BJ (cell line): ENCODE data around the gene STIM1. TPM values are rescaled to one million over a fixed set of nuclear protein-coding genes. Genes with fewer than 3 reads are reported as not detected.

Experiments used
- CTCF ChIA-PET: fragments of 350-600 bp; formaldehyde crosslinking; extraction: SDS; loops from one replicate; lab custom pipeline; 2021; ENCODE audit warnings: antibody characterized with exemption, inconsistent platforms; lab: Yijun Ruan, JAX
- POLR2A ChIA-PET: fragments of 300-600 bp; sonication (Branson Sonifier 250); formaldehyde crosslinking; extraction: SDS; loops from one replicate; lab custom pipeline; 2021; ENCODE audit warnings: antibody characterized with exemption; lab: Charles Lee
- DNase-seq: peaks from one replicate; pipeline ENCODE4 v3.0.0-alpha.2; 2011; ENCODE audit warnings: low read depth
- H3K27me3 ChIP-seq: 2 replicates; pipeline ENCODE4 v1.6.0; 2011; ENCODE audit warnings: low read length; ENCODE audit not compliant: control insufficient read depth, insufficient read depth
- H3K36me3 ChIP-seq: 2 replicates; pipeline ENCODE4 v1.5.1; 2011; ENCODE audit warnings: low read length; ENCODE audit not compliant: control insufficient read depth, insufficient read depth
- H3K4me3 ChIP-seq: 2 replicates; pipeline ENCODE4 v1.5.1; 2011; ENCODE audit warnings: low read depth, mild to moderate bottlenecking, control low read depth, low read length
- CTCF ChIP-seq: IDR thresholded peaks from 2 replicates; pipeline ENCODE4 v1.5.1; 2011; ENCODE audit warnings: low read depth, mild to moderate bottlenecking, control low read depth, inconsistent platforms, low read length, moderate library complexity; ENCODE audit not compliant: insufficient read depth
- polyA plus RNA-seq: library from polyadenylated mRNA; depleted of rRNA; stranded (reverse); fragments of >200 nt; gene quantifications from 2 replicates; pipeline ENCODE4 v1.2.3, GENCODE V29; 2011

Gene STIM1
- polyA plus RNA-seq, 1 experiment, result 54.6 TPM

- Histone ChIP-seq H3K27me3 (no peaks in the 10 kb centered on the region), H3K36me3 (no peaks in the 10 kb centered on the region), H3K4me3 (no peak overlapping the region)
- ChIA-PET CTCF (interaction anchor here (0.8 to 14.0 kb wide), 49 partner anchors 8 to 280 kb away, joined by 3 to 524 read pairs (median 7); partner anchors contain the start of genes RHOG and RRM1), POLR2A (interaction anchor here (1.2 to 1.6 kb wide), 2 partner anchors 13 to 106 kb away, joined by 3 to 4 read pairs; no protein-coding TSS in a partner anchor)
- TF ChIP-seq CTCF, result no peak
- no peak for DNase-seq
These were observed 1.4 kb upstream of the STIM1 start for GRCh38 chr11:3853899-3854659.

GRCh38 chr11:3854660-3854976 lies 846 bp upstream of the STIM1 start:
- no peak for DNase-seq
- POLR2A ChIA-PET, result interaction anchor here (1.2 to 1.6 kb wide), 2 partner anchors 13 to 105 kb away, joined by 3 to 4 read pairs; no protein-coding TSS in a partner anchor
- H3K4me3 ChIP-seq, result no peak overlapping the region
- H3K36me3 ChIP-seq, result no peaks in the 10 kb centered on the region
- TF ChIP-seq CTCF, result no peak
- H3K27me3 ChIP-seq, result no peaks in the 10 kb centered on the region
- CTCF ChIA-PET, result interaction anchor here (0.8 to 14.0 kb wide), 54 partner anchors 8 to 280 kb away, joined by 3 to 524 read pairs (median 6); partner anchors contain the start of genes RHOG and RRM1

- POLR2A ChIA-PET, result no interaction called here
- Histone ChIP-seq H3K27me3 (no peaks in the 10 kb centered on the region), H3K36me3 (no peaks in the 10 kb centered on the region), H3K4me3 (peak overlapping the region; percentile 77)
- no peak for TF ChIP-seq CTCF
- no peak for DNase-seq
- CTCF ChIA-PET, result interaction anchor here (0.9 to 14.0 kb wide), 32 partner anchors 9 to 249 kb away, joined by 3 to 524 read pairs (median 7); partner anchors contain the start of genes RHOG and RRM1
These were observed 486 bp downstream of the STIM1 start for GRCh38 chr11:3855808-3856491.

GRCh38 chr11:3856856-3857553 lies 1.5 kb downstream of the STIM1 start:
- peak overlapping the region; percentile 77 for H3K4me3 ChIP-seq
- no peak for DNase-seq
- H3K27me3 ChIP-seq, result no peaks in the 10 kb centered on the region
- CTCF ChIA-PET, result interaction anchor here (1.2 to 14.0 kb wide), 3 partner anchors 11 to 213 kb away, joined by 6 to 524 read pairs (median 12); no protein-coding TSS in a partner anchor
- POLR2A ChIA-PET, result no interaction called here
- no peak for TF ChIP-seq CTCF
- no peaks in the 10 kb centered on the region for H3K36me3 ChIP-seq

DNA sequence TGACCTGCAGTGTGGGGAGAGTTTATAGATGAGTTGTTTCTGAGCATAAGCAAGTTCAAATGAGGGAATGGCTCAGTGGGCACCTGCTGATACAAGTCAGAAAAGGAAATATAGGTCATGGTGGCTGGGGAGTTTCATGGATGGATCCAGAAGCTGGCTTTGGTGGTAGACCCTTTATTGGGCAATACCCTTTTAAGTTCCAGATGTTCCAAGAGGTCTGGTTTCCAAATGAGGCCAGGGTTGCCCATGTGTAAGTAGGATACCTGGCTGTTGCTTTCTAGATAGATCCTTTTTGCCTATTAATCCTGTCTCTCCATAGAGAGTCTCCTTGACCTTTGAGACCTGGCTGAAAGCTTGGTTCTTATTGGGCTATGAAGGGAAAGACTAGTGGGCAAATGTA lies 2.2 kb downstream of the STIM1 start:
- TF ChIP-seq CTCF, result no peak
- ChIA-PET POLR2A (interaction anchor here (0.6 kb wide), 1 partner anchor 138 kb away, joined by 3 read pairs; no protein-coding TSS in a partner anchor), CTCF (interaction anchor here (1.0 to 1.2 kb wide), 2 partner anchors 34 to 215 kb away, joined by 5 to 6 read pairs; no protein-coding TSS in a partner anchor)
- Histone ChIP-seq H3K27me3 (no peaks in the 10 kb centered on the region), H3K4me3 (no peak overlapping the region), H3K36me3 (no peaks in the 10 kb centered on the region)
- no peak for DNase-seq
